RWPE2 (cell line): Measurements from ENCODE around the gene ULK2.
A peak's percentile ranks its signal among the peaks of the same experiment; 100 is the strongest.

Source experiments
- ATAC-seq: fragments of 200-7000 bp; cut with Tn5 transposase; 3 replicates; pipeline ENCODE4 v1.9.1; 2021; ENCODE audit warnings: low read depth
- DNase-seq: peaks from one replicate; pipeline ENCODE4 v3.0.0-alpha.2; 2020; ENCODE audit warnings: low spot score
- H3K27ac ChIP-seq: fragments of 450-650 bp; 2 replicates; pipeline ENCODE4 v1.5.1; 2017; ENCODE audit warnings: mild to moderate bottlenecking; ENCODE audit not compliant: poor library complexity, severe bottlenecking
- H3K27me3 ChIP-seq: fragments of 250-450 bp; sonication (Bioruptor Pico); 2 replicates; pipeline ENCODE4 v1.5.1; 2021; ENCODE audit warnings: mild to moderate bottlenecking, moderate library complexity; ENCODE audit not compliant: insufficient read depth, poor library complexity, severe bottlenecking
- H3K36me3 ChIP-seq: fragments of 250-450 bp; sonication (Bioruptor Pico); 2 replicates; pipeline ENCODE4 v1.5.1; 2020; ENCODE audit warnings: low read depth, mild to moderate bottlenecking, moderate library complexity
- H3K4me1 ChIP-seq: fragments of 250-450 bp; sonication (Bioruptor Pico); 2 replicates; pipeline ENCODE4 v1.5.1; 2021; ENCODE audit warnings: mild to moderate bottlenecking, moderate library complexity; ENCODE audit not compliant: insufficient read depth, poor library complexity, severe bottlenecking
- H3K4me3 ChIP-seq: fragments of 250-450 bp; sonication (Bioruptor Pico); 2 replicates; pipeline ENCODE4 v1.5.1; 2021; ENCODE audit warnings: mild to moderate bottlenecking, moderate library complexity; ENCODE audit not compliant: severe bottlenecking
- H3K9me3 ChIP-seq: fragments of 250-450 bp; sonication (Bioruptor Pico); 2 replicates; pipeline ENCODE4 v1.5.1; 2021; ENCODE audit warnings: mild to moderate bottlenecking, moderate library complexity; ENCODE audit not compliant: severe bottlenecking
- CTCF ChIP-seq: fragments of 450-650 bp; IDR thresholded peaks from one replicate; pipeline ENCODE4 v1.5.1; 2017; ENCODE audit warnings: mild to moderate bottlenecking, moderate library complexity; ENCODE audit not compliant: poor library complexity, severe bottlenecking

ULK2 gene

GRCh38 chr17:19746517-19746916 lies 121.2 kb downstream of the ULK2 start:
- Histone ChIP-seq H3K27me3 (no peaks in the 10 kb centered on the region), H3K9me3 (no peaks in the 10 kb centered on the region), H3K4me3 (no peak overlapping the region), H3K27ac (peak overlapping the region; percentile 23), H3K36me3 (no peaks in the 10 kb centered on the region), H3K4me1 (peaks cover 25% of the 10 kb centered on the region)
- no peak for ATAC-seq
- no peak for DNase-seq
- no peak for TF ChIP-seq CTCF

- Histone ChIP-seq H3K36me3 (no peaks in the 10 kb centered on the region), H3K27me3 (no peaks in the 10 kb centered on the region), H3K9me3 (no peaks in the 10 kb centered on the region), H3K4me3 (no peak overlapping the region), H3K27ac (peak overlapping the region; percentile 23), H3K4me1 (peaks cover 22% of the 10 kb centered on the region)
- TF ChIP-seq CTCF, result peak; percentile 64
- no peak for ATAC-seq
- DNase-seq, result no peak
Observed at GRCh38 chr17:19744922-19745757, 122.6 kb downstream of the ULK2 start.

GRCh38 chr17:19744492-19744891 lies 123.2 kb downstream of the ULK2 start:
- no peak overlapping the region for H3K4me3 ChIP-seq
- H3K4me1 ChIP-seq, result peaks cover 22% of the 10 kb centered on the region
- H3K9me3 ChIP-seq, result no peaks in the 10 kb centered on the region
- no peak for TF ChIP-seq CTCF
- ATAC-seq, result no peak
- no peak overlapping the region for H3K27ac ChIP-seq
- H3K27me3 ChIP-seq, result no peaks in the 10 kb centered on the region
- H3K36me3 ChIP-seq, result no peaks in the 10 kb centered on the region
- DNase-seq, result no peak

- Histone ChIP-seq H3K4me3 (no peak overlapping the region), H3K27ac (no peak overlapping the region), H3K9me3 (no peaks in the 10 kb centered on the region), H3K27me3 (no peaks in the 10 kb centered on the region), H3K4me1 (peaks cover 17% of the 10 kb centered on the region), H3K36me3 (no peaks in the 10 kb centered on the region)
- ATAC-seq (no peak), DNase-seq (peak; percentile 38)
- TF ChIP-seq CTCF, result no peak
Observed at GRCh38 chr17:19743101-19744100, 124.3 kb downstream of the ULK2 start.
